ENCODE data around the gene CDKL1.

DNA sequence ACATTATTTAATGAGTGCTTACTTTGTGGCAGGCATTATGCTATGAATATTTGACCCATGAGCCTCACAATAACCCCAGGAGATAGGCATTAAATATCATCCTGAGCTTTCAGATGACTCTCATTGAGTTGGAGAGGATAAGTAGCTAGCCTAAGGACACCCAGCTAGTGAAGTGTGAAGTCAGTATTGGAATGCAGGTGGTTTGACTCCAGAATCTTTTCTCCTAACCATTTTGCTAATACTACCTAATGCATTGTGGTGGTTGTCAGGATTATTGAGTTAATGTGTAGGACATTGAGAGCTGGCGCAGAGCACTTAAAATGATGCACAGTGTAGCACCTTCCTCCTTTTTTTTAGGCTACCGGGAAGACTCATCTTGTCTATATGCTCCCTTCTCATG lies 3.8 kb upstream of the CDKL1 start:
- no peak for TF ChIP-seq CBX8 (IDR thresholded peaks at IDR 0.05)
- TF ChIP-seq, protein P1, sequence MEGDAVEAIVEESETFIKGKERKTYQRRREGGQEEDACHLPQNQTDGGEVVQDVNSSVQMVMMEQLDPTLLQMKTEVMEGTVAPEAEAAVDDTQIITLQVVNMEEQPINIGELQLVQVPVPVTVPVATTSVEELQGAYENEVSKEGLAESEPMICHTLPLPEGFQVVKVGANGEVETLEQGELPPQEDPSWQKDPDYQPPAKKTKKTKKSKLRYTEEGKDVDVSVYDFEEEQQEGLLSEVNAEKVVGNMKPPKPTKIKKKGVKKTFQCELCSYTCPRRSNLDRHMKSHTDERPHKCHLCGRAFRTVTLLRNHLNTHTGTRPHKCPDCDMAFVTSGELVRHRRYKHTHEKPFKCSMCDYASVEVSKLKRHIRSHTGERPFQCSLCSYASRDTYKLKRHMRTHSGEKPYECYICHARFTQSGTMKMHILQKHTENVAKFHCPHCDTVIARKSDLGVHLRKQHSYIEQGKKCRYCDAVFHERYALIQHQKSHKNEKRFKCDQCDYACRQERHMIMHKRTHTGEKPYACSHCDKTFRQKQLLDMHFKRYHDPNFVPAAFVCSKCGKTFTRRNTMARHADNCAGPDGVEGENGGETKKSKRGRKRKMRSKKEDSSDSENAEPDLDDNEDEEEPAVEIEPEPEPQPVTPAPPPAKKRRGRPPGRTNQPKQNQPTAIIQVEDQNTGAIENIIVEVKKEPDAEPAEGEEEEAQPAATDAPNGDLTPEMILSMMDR (IDR thresholded peaks at IDR 0.05), result no peak
